OCI-LY1 (cell line): ENCODE data around the gene SLC38A6.
A peak's percentile ranks its signal among the peaks of the same experiment; 100 is the strongest.

ENCODE experiments used
- H2AFZ ChIP-seq: fragments of 200-600 bp; sonication (generic), shearing (Covaris generic); 2 replicates; pipeline ENCODE4 v1.6.0; 2014; ENCODE audit warnings: antibody characterized with exemption, mild to moderate bottlenecking, low read length
- H3F3A ChIP-seq: fragments of 200-600 bp; sonication (generic), shearing (Covaris generic); 2 replicates; pipeline ENCODE4 v1.6.0; 2014; ENCODE audit warnings: mild to moderate bottlenecking, antibody characterized with exemption, low read length, moderate library complexity; ENCODE audit not compliant: insufficient read depth
- H3K27ac ChIP-seq: fragments of 200-600 bp; sonication (generic); 2 replicates; pipeline ENCODE4 v1.5.1; 2014; ENCODE audit warnings: low read length, mixed run types, mild to moderate bottlenecking, low read depth; ENCODE audit not compliant: poor library complexity, severe bottlenecking
- H3K27me3 ChIP-seq: fragments of 200-600 bp; sonication (generic); 2 replicates; pipeline ENCODE4 v1.6.0; 2014; ENCODE audit warnings: antibody characterized with exemption, mild to moderate bottlenecking, low read length, moderate library complexity; ENCODE audit not compliant: insufficient read depth
- H3K36me3 ChIP-seq: fragments of 200-600 bp; sonication (generic); 2 replicates; pipeline ENCODE4 v1.6.1; 2014; ENCODE audit warnings: mild to moderate bottlenecking, antibody characterized with exemption, low read length, moderate library complexity, mixed read lengths; ENCODE audit not compliant: insufficient read depth
- H3K4me1 ChIP-seq: fragments of 200-600 bp; sonication (generic); 2 replicates; pipeline ENCODE4 v1.5.1; 2014; ENCODE audit warnings: mild to moderate bottlenecking, low read length, moderate library complexity; ENCODE audit not compliant: insufficient read depth, severe bottlenecking
- H3K4me2 ChIP-seq: fragments of 200-600 bp; sonication (generic), shearing (Covaris generic); 2 replicates; pipeline ENCODE4 v1.6.1; 2014; ENCODE audit warnings: low read length
- H3K4me3 ChIP-seq: fragments of 200-600 bp; sonication (generic); 2 replicates; pipeline ENCODE4 v1.5.1; 2014; ENCODE audit warnings: low read length, low read depth, mild to moderate bottlenecking, mixed read lengths; ENCODE audit not compliant: poor library complexity, severe bottlenecking
- H3K79me2 ChIP-seq: fragments of 200-600 bp; shearing (Covaris generic); 2 replicates; pipeline ENCODE4 v1.6.1; 2016; ENCODE audit warnings: mixed run types, low read length, mixed read lengths; ENCODE audit not compliant: insufficient read depth
- H3K9ac ChIP-seq: fragments of 200-600 bp; sonication (generic), shearing (Covaris generic); 2 replicates; pipeline ENCODE4 v1.6.1; 2014; ENCODE audit warnings: mild to moderate bottlenecking, low read length, mixed read lengths
- H3K9me2 ChIP-seq: fragments of 200-600 bp; sonication (generic), shearing (Covaris generic); 2 replicates; pipeline ENCODE4 v1.6.1; 2014; ENCODE audit warnings: low read depth, mild to moderate bottlenecking, low read length, mixed read lengths
- H3K9me3 ChIP-seq: fragments of 200-600 bp; shearing (Covaris generic); 2 replicates; pipeline ENCODE4 v1.6.1; 2014; ENCODE audit warnings: low read length, mixed read lengths
- H4K20me1 ChIP-seq: fragments of 200-600 bp; sonication (generic), shearing (Covaris generic); 2 replicates; pipeline ENCODE4 v1.6.0; 2016; ENCODE audit warnings: mild to moderate bottlenecking, low read length; ENCODE audit not compliant: insufficient read depth
- CTCF ChIP-seq: fragments of 200-600 bp; sonication (generic), shearing (Covaris generic); IDR thresholded peaks from 2 replicates; pipeline ENCODE4 v1.5.1; 2017; ENCODE audit warnings: mild to moderate bottlenecking, antibody characterized with exemption, low read length, moderate library complexity, mixed read lengths
- EZH2 ChIP-seq: fragments of 200-600 bp; sonication (generic), shearing (Covaris generic); IDR thresholded peaks from 2 replicates; pipeline ENCODE4 v1.8.0; 2017; ENCODE audit warnings: borderline replicate concordance, mixed run types, mild to moderate bottlenecking, antibody characterized with exemption, low read length, moderate library complexity, mixed read lengths

The SLC38A6 gene

GRCh38 chr14:61077951-61078720, 97.1 kb downstream of the SLC38A6 start:
- Histone ChIP-seq H4K20me1 (no peaks in the 10 kb centered on the region), H3K79me2 (no peaks in the 10 kb centered on the region), H2AFZ (no peak overlapping the region), H3K4me3 (no peak overlapping the region), H3K27me3 (no peaks in the 10 kb centered on the region), H3K27ac (peak overlapping the region; percentile 79), H3K9me2 (no peaks in the 10 kb centered on the region), H3K9ac (no peak overlapping the region; the same call in 1 of the 2 replicates), H3F3A (no peaks in the 10 kb centered on the region; the same call in 1 of the 2 replicates), H3K9me3 (no peaks in the 10 kb centered on the region), H3K4me1 (peaks cover 76% of the 10 kb centered on the region), H3K4me2 (no peak overlapping the region), H3K36me3 (no peaks in the 10 kb centered on the region)
- TF ChIP-seq EZH2 (no peak), CTCF (no peak)

GRCh38 chr14:61080591-61081010, 99.6 kb downstream of the SLC38A6 start:
- H3F3A ChIP-seq: no peaks in the 10 kb centered on the region; the same call in 1 of the 2 replicates
- peak overlapping the region; percentile 37 for H3K4me3 ChIP-seq
- H3K4me1 ChIP-seq: peaks cover 66% of the 10 kb centered on the region
- H3K27me3 ChIP-seq: no peaks in the 10 kb centered on the region
- no peaks in the 10 kb centered on the region for H3K9me3 ChIP-seq
- H3K27ac ChIP-seq: peak overlapping the region; percentile 98
- TF ChIP-seq EZH2 (no peak), CTCF (peak; percentile 26; the same call in 1 of the 2 replicates)
- no peaks in the 10 kb centered on the region for H4K20me1 ChIP-seq
- no peak overlapping the region for H2AFZ ChIP-seq
- no peaks in the 10 kb centered on the region for H3K79me2 ChIP-seq
- H3K4me2 ChIP-seq: peak overlapping the region; percentile 40
- H3K9me2 ChIP-seq: no peaks in the 10 kb centered on the region
- no peaks in the 10 kb centered on the region for H3K36me3 ChIP-seq
- peak overlapping the region; percentile 60; the same call in 1 of the 2 replicates for H3K9ac ChIP-seq

GRCh38 chr14:61088081-61088480, 107.0 kb downstream of the SLC38A6 start:
- no peak overlapping the region for H3K9ac ChIP-seq
- H3K9me3 ChIP-seq: no peaks in the 10 kb centered on the region
- H3K27me3 ChIP-seq: no peaks in the 10 kb centered on the region
- H2AFZ ChIP-seq: no peak overlapping the region
- H3K4me1 ChIP-seq: peaks cover 21% of the 10 kb centered on the region
- no peaks in the 10 kb centered on the region for H3F3A ChIP-seq
- TF ChIP-seq EZH2 (no peak), CTCF (no peak)
- H3K79me2 ChIP-seq: no peaks in the 10 kb centered on the region
- no peak overlapping the region for H3K4me2 ChIP-seq
- no peaks in the 10 kb centered on the region for H3K36me3 ChIP-seq
- no peak overlapping the region for H3K27ac ChIP-seq
- H3K9me2 ChIP-seq: no peaks in the 10 kb centered on the region
- no peak overlapping the region for H3K4me3 ChIP-seq
- no peaks in the 10 kb centered on the region for H4K20me1 ChIP-seq
